GM19240 (cell line): ENCODE results near the gene GRHL3.

Source experiments
- DNase-seq: peaks from one replicate; pipeline ENCODE4 v3.0.0; 2011; ENCODE audit warnings: low spot score; ENCODE audit not compliant: insufficient read length

Gene GRHL3

DNA sequence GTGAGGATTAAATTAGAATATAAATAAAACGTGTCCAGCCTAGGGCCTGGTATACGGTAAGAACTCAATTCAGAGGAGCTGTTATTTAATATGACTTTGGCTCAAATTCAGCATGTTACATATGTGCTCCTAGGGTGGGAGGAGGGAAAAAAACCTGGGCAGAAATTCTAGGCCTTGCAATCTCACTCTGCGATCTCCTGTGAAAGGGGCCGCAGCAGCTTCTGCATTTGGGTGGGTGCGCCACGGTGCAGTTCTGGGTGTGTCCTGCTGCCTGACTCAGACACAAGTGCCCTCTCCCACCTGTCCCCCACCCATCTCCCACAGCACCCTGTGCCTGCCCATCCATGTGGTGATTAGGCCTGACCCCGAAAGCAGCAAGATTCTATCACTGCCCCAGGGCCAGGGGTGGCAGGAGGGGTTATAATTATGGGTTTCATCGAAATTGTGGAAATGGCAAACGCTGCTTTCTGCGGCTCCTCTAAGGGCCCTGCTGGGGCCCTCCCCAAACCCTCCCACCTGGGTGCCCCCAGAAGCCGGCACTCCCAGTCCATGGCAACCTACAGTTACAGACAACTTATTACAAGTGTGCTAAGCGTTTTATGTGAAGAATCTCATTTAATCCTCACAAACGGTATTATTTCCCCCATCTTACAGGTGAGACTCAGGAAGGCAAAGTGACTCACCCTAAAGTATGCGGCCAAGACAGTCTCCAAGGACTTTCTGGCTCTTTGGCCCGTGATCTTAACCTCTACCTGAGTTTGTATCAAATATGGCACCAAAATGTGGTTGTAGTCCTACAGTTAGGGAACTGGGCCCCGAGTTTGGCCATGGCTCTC, 25.5 kb upstream of the GRHL3 start:
- DNase-seq = no peak

- no peak for DNase-seq
Measured at GRCh38 chr1:24294228-24294672, 24.9 kb upstream of the GRHL3 start.

- no peak for DNase-seq
Measured at GRCh38 chr1:24294716-24295371, 24.3 kb upstream of the GRHL3 start.

DNA sequence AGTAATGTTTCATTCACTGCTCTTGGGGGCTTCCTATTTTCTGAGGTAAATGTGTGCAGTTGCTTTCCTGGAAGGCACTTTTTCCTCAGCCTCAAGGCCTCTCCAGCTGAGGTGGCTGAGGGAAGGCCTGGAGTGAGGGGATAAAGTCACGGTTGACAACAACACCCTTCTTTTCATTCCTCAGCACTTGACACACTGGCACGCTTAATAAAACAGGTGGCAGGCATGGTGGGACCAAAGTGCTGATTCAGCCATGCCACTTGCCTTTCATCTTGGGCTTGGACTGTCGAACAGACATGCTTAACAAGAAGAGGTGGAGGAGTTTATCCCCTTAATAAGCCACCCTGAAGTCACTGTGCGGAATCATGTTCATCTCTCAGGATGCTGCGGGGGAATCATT, 23.6 kb upstream of the GRHL3 start:
- no peak for DNase-seq

DNA sequence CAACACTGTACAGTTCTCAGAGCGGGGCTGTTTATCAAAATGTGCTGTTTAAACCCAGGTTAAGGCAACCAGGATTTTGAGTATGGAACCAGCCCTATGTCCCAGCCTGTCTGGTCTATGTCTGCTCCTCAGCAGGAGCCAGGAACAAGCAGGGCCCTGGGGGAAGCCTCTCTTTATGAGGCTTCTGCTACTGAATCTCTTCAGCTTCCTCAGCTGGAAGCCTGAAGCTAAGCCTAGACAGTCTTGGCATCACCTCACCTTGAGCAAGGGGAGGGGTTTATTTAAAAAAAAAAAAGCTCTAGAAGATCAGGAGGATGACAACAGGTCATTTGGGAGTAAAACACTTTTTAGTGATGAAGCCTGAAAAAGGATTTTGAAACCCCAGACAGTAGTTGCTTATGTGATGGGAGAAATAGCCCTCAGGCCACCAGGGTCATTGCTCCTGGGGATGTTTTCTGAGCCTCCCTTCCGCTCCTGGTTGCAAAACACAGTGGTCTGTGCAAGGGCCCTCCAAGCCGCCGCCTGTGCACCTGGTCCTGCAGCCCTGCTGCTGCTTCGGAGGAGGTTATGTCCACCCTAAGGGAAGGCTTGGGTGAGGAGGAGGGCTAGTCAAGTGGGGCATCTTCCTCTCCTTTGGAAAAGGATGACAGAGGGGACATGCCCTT, 21.8 kb upstream of the GRHL3 start:
- DNase-seq = no peak

GRCh38 chr1:24297852-24298232, 21.3 kb upstream of the GRHL3 start:
- no peak for DNase-seq

DNA sequence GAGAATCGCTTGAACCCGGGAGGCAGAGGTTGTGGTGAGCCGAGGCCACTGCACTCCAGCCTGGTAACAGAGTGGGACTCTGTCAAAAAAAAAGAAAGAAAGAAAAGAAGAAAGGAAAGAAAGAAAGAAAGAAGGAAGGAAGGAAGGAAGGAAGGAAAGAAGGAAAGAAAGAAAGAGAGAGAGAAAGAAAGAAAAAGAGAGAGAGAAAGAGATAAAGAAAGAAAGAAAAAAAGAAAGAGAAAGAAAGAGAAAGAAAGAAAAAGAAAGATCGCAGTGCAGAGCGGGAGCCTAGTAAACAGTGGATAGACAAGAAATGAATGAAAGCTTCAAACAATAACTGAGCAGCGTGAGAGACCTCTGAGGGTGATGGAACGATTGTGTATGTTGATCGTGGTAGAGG, 20.6 kb upstream of the GRHL3 start:
- no peak for DNase-seq

DNA sequence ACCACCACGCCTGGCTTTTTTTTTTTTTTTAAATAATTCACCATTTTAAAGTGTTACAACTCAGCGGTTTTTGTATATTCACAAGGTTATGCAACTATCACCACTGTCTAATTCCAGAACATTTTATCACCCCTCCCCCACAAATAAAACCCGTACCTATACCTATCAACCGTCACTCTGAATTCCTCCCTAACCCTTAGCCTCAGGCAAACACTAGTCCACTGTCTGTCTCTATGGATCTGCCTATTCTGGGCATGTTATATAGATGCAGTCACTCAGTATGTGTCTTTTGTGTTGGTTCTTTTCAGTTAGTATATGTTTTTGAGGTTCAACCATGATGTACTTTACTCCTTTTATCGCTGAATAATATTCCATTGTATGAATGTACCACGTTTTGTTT, 19.3 kb upstream of the GRHL3 start:
- DNase-seq = no peak

GRCh38 chr1:24300971-24301784, 18.0 kb upstream of the GRHL3 start:
- DNase-seq = no peak

DNA sequence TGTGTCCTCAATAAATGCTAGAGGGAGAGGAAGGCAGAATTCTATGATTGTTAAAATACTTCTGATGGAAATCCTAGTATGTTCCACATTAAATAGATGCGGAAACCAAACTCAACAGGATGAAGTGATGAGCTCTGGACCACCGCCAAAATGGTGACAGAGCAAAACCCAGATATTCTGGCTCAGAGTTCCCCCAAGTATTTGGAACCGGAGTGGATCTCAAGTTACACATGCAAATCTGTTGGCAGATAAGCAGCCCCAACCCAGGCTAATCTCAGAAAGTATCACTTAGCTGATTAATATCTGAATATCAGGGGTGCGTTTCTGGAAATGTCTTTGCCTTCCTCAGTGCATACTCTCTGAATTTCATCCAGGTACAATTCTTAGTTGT, 17.4 kb upstream of the GRHL3 start:
- DNase-seq = no peak

GRCh38 chr1:24302209-24302611, 16.9 kb upstream of the GRHL3 start:
- DNase-seq = no peak

DNA sequence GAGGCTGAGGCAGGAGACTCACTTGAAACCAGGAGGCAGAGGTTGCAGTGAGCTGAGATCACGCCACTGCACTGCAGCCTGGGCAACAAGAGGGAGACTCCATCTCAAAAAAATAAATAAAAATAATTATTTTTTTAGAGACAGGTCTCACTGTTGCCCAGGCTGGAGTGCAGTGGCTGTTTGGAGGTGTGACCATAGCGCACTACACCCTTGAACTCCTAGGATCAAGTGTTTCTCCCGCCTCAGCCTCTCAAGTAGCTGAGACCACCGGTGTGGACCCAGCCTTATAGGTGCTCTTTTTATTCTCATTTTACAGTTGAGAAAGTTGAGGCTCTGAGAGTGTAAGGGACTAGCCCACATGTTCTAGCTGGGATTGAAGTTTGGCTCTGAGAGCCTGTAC, 15.6 kb upstream of the GRHL3 start:
- no peak for DNase-seq

GRCh38 chr1:24304763-24305162, 14.4 kb upstream of the GRHL3 start:
- no peak for DNase-seq

- DNase-seq = no peak
Measured at GRCh38 chr1:24308365-24309015, 10.7 kb upstream of the GRHL3 start.

DNA sequence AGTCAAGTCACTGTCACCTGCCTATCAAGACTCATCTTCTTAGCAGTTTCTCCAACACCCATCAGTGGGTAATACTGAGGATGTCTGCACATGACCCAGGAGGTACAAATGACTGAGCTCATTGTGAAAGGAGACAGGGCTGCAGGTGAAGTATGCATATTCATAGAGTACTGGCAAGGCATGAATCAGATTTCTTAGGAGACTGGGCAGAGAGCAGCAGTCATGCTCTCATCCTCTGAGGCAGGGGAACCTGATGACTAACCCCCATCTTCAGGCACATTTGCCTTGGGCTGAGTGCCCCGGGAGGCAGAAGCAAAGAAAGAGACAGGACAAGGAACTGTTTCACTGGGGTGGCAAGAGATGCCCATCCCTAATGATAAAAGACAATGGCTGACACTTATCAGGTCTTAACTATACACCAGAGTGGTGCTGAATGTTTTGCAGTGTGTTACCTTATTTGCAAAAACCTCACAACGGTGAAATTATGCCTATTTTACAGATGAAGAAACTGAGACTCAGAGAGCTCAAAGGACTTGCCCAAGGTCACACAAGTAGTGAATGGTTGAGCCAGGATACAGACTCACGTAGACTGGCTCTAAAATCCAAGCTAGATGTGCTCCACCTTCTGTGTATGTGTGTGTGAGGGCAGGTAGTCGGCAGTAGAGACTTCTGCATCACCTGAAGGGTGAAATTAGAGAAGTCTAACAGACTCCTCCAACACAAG, 9.2 kb upstream of the GRHL3 start:
- no peak for DNase-seq

DNA sequence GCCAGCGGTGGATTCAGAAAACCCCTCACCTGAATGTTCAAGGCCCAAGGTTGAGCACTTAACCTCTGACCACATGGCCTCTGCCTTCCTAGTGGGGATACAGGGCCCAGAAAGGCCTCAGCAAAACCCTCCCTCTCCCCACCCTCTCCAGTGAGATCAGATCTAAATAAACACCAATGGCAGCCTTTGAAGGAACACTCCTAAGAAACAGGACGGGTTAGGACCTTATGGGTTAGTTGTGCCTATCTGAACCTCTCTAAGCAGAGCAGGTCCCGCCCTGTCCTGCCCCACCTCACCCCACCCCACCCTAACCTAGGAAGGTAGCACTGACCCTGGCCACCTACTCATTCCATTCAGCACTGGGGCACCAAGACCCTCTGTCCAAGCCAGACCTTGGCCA, 7.9 kb upstream of the GRHL3 start:
- DNase-seq = no peak

- DNase-seq = no peak
Measured at GRCh38 chr1:24311741-24312140, 7.4 kb upstream of the GRHL3 start.

DNA sequence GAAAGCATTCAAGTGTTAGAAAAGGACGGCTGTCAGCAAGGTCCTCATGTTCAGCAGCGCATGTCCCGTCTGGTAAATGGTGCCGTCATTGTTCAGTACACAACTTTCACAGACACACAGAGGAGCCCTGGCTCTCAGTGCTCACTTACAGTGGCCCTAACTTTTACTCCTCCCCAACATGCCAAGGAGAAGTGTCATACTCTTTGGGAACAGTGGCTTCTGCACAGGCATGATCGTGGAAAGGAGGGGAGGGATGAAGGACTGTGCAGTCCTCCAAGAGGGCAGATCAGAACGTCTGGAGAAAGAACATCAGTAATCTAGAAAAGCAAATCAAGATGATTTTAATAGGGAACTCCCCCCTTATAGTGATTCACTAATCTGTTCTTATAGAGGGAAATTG, 3.8 kb upstream of the GRHL3 start:
- DNase-seq = no peak

DNA sequence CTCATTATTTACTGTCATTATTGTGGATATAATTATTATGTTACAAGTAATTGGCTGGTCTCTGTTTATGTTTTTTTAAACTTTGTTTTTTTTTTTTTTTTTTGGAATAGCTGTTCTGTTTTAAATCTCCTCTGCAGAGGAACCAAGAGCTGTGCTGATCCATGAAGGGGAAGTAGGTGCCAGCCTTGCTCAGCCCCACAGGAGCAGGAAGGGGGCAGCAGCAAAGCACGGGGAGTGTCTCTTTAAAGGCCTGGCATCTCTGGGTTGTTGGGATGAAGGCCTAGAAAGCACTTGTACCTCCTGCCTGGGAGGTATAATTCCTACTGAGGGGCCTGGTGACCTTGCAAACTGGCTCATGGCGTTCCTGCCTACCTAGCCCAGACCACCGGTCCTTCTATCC, 2.5 kb upstream of the GRHL3 start:
- no peak for DNase-seq

- DNase-seq = no peak
Measured at GRCh38 chr1:24317081-24317480, 2.1 kb upstream of the GRHL3 start.
